ENCODE data around the gene AIFM1. TPM values are rescaled to one million over a fixed set of nuclear protein-coding genes. Genes with fewer than 3 reads are reported as not detected.

The AIFM1 gene
- total RNA-seq, 2 experiments from 2014 or later: 35.9 to 37.4 TPM

- Mint-ChIP-seq H3K4me3 (peak overlapping the region; percentile 13), H3K27ac (no peak overlapping the region), H3K9me3 (no peaks in the 10 kb centered on the region), H3K36me3 (no peaks in the 10 kb centered on the region), H3K27me3 (no peaks in the 10 kb centered on the region), H3K4me1 (peaks cover 22% of the 10 kb centered on the region)
- POLR2A ChIA-PET: interaction anchor here (1.0 kb wide), 1 partner anchor 10 kb away, joined by 3 read pairs; the partner anchor contains the start of gene RAB33A
- DNase-seq: no peak
- ATAC-seq (ENCODE audit: low read depth): no peak
Measured at GRCh38 chrX:130162094-130162735, 3.4 kb downstream of the AIFM1 start.

DNA sequence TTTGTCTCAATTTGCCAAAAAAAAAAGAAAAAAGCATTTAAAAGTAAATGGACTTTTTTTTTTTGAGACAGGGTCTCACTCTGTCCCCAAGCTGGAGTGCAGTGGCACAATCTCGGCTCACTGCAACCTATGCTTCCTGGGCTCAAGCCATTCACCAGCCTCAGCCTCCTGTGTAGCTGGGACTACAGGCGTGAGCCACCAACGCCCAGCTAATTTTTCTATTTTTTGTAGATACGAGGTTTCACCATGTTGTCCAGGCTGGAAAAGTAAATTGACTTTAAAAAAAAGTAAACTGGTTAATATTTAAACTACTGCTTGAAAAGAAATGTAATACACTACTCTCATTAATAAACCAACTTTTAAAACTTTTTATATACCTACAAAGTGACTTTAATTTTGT, 5.9 kb downstream of the AIFM1 start:
- POLR2A ChIA-PET: interaction anchor here (1.2 kb wide), 1 partner anchor 11 kb away, joined by 4 read pairs; the partner anchor contains the start of gene RAB33A
- no peak for DNase-seq
- H3K9me3 Mint-ChIP-seq: no peaks in the 10 kb centered on the region
- H3K36me3 Mint-ChIP-seq: no peaks in the 10 kb centered on the region
- H3K4me3 Mint-ChIP-seq: no peak overlapping the region
- no peaks in the 10 kb centered on the region for H3K27me3 Mint-ChIP-seq
- H3K4me1 Mint-ChIP-seq: peaks cover 18% of the 10 kb centered on the region
- no peak for ATAC-seq (ENCODE audit: low read depth)
- H3K27ac Mint-ChIP-seq: no peak overlapping the region

GRCh38 chrX:130158311-130158710, 7.3 kb downstream of the AIFM1 start:
- H3K36me3 Mint-ChIP-seq: no peaks in the 10 kb centered on the region
- no peak for DNase-seq
- H3K4me3 Mint-ChIP-seq: no peak overlapping the region
- H3K27ac Mint-ChIP-seq: no peak overlapping the region
- peaks cover 14% of the 10 kb centered on the region for H3K4me1 Mint-ChIP-seq
- no peaks in the 10 kb centered on the region for H3K9me3 Mint-ChIP-seq
- POLR2A ChIA-PET: no interaction called here
- no peak for ATAC-seq (ENCODE audit: low read depth)
- no peaks in the 10 kb centered on the region for H3K27me3 Mint-ChIP-seq

GRCh38 chrX:130155564-130155963, 10.1 kb downstream of the AIFM1 start:
- POLR2A ChIA-PET: interaction anchor here (0.5 kb wide), 1 partner anchor 63 kb away, joined by 4 read pairs; no protein-coding TSS in a partner anchor
- no peak for DNase-seq
- Mint-ChIP-seq H3K36me3 (no peaks in the 10 kb centered on the region), H3K9me3 (no peaks in the 10 kb centered on the region), H3K27ac (no peak overlapping the region), H3K4me3 (no peak overlapping the region), H3K4me1 (peaks cover 9% of the 10 kb centered on the region), H3K27me3 (no peaks in the 10 kb centered on the region)
- no peak for ATAC-seq (ENCODE audit: low read depth)

DNA sequence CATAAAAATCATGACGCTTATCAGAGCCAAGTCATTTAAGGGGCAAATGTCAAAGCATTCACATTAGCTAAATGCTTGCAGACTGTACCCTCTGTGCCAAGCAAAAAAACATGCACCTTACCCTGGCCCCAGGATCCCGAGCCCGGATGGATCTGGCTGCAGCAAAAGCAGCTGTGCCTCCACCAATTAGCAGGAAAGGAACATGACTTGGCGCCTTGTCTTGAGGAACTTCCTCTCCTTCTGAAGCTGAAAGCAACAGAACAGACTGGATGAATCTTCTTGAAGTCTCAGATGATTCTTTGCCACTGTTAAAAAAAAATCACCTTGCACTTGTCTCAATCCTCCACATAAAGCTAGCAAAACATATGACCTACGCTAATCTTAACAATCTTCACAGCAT, 18.0 kb downstream of the AIFM1 start:
- peaks cover 22% of the 10 kb centered on the region for H3K36me3 Mint-ChIP-seq
- no peaks in the 10 kb centered on the region for H3K27me3 Mint-ChIP-seq
- H3K27ac Mint-ChIP-seq: no peak overlapping the region
- DNase-seq (no peak), ATAC-seq (ENCODE audit: low read depth) (no peak)
- no peak overlapping the region for H3K4me3 Mint-ChIP-seq
- peaks cover 2% of the 10 kb centered on the region for H3K4me1 Mint-ChIP-seq
- no peaks in the 10 kb centered on the region for H3K9me3 Mint-ChIP-seq
- POLR2A ChIA-PET: interaction anchor here (1.4 kb wide), 1 partner anchor 18 kb away, joined by 3 read pairs; the partner anchor contains the start of gene AIFM1

GRCh38 chrX:130145123-130145522, 20.5 kb downstream of the AIFM1 start:
- no peak for DNase-seq
- no peak for ATAC-seq (ENCODE audit: low read depth)
- H3K27ac Mint-ChIP-seq: no peak overlapping the region
- H3K4me3 Mint-ChIP-seq: no peak overlapping the region
- H3K36me3 Mint-ChIP-seq: peaks cover 22% of the 10 kb centered on the region
- H3K9me3 Mint-ChIP-seq: no peaks in the 10 kb centered on the region
- POLR2A ChIA-PET: interaction anchor here (1.2 kb wide), 1 partner anchor 25 kb away, joined by 3 read pairs; no protein-coding TSS in a partner anchor
- peaks cover 3% of the 10 kb centered on the region for H3K4me1 Mint-ChIP-seq
- H3K27me3 Mint-ChIP-seq: no peaks in the 10 kb centered on the region

GRCh38 chrX:130144509-130144908, 21.1 kb downstream of the AIFM1 start:
- DNase-seq: no peak
- Mint-ChIP-seq H3K4me3 (no peak overlapping the region), H3K9me3 (no peaks in the 10 kb centered on the region), H3K36me3 (peaks cover 24% of the 10 kb centered on the region), H3K27ac (peak overlapping the region; percentile 6), H3K27me3 (no peaks in the 10 kb centered on the region), H3K4me1 (peaks cover 3% of the 10 kb centered on the region)
- POLR2A ChIA-PET: no interaction called here
- no peak for ATAC-seq (ENCODE audit: low read depth)

- no peaks in the 10 kb centered on the region for H3K27me3 Mint-ChIP-seq
- H3K27ac Mint-ChIP-seq: peak overlapping the region; percentile 48
- H3K36me3 Mint-ChIP-seq: peaks cover 16% of the 10 kb centered on the region
Measured at GRCh38 chrX:130139474-130140201, 26.0 kb downstream of the AIFM1 start.

GRCh38 chrX:130136961-130137360, 28.7 kb downstream of the AIFM1 start:
- POLR2A ChIA-PET: no interaction called here
- no peak overlapping the region for H3K4me3 Mint-ChIP-seq
- ATAC-seq (ENCODE audit: low read depth): no peak
- no peak for DNase-seq
- H3K27me3 Mint-ChIP-seq: no peaks in the 10 kb centered on the region
- H3K9me3 Mint-ChIP-seq: no peaks in the 10 kb centered on the region
- H3K4me1 Mint-ChIP-seq: peaks cover 1% of the 10 kb centered on the region
- H3K27ac Mint-ChIP-seq: no peak overlapping the region
- H3K36me3 Mint-ChIP-seq: peaks cover 4% of the 10 kb centered on the region

More at GRCh38 chrX:130139474-130140201, 26.0 kb downstream of the AIFM1 start:
- DNase-seq (no peak), ATAC-seq (ENCODE audit: low read depth) (no peak)
- H3K4me1 Mint-ChIP-seq: peaks cover 1% of the 10 kb centered on the region
- H3K4me3 Mint-ChIP-seq: no peak overlapping the region
- POLR2A ChIA-PET: no interaction called here
- H3K9me3 Mint-ChIP-seq: no peaks in the 10 kb centered on the region

DNA sequence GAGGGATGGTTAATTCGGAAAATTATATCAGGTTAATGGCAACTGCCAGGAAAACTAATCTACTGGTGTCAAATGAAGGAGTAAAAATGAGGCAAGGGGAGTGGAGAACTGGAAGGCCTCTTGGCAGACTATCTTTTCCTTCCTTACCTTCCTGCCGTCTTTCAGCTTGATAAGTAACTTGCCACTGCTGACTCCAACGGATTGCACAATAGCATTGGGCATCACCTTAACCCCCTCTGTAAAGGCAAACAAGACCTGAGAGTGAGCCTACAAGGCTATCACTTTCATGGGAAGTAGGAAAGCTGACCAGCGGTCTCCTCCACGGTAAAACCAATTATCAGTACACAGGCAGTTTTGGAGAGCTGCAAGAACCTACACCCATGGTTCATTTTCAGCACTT, 29.1 kb downstream of the AIFM1 start:
- POLR2A ChIA-PET: no interaction called here
- no peaks in the 10 kb centered on the region for H3K27me3 Mint-ChIP-seq
- H3K36me3 Mint-ChIP-seq: peaks cover 4% of the 10 kb centered on the region
- no peaks in the 10 kb centered on the region for H3K4me1 Mint-ChIP-seq
- DNase-seq (no peak), ATAC-seq (ENCODE audit: low read depth) (no peak)
- H3K27ac Mint-ChIP-seq: no peak overlapping the region
- H3K4me3 Mint-ChIP-seq: no peak overlapping the region
- H3K9me3 Mint-ChIP-seq: no peaks in the 10 kb centered on the region

DNA sequence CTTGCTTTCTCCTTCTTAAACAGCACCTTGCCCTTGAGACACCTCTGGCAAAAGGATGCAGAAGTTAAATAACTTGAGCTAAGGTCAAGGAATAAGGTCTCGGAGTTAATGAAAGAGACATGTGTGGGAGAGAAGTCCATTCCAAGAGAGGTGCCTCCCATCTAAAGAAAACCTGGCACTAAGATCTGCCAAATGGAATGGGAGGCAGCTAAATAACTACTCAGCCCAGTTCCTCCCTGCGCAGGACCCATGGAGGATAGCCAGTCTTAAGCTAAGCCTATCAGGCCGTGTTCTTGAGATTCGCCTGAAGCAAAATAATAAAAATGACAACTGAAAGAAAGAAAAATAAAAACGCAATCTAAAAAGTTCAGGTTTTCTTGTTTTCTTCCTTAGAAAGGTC, 34.7 kb downstream of the AIFM1 start:
- POLR2A ChIA-PET: no interaction called here
- no peaks in the 10 kb centered on the region for H3K9me3 Mint-ChIP-seq
- ATAC-seq (ENCODE audit: low read depth) (no peak), DNase-seq (no peak)
- no peak overlapping the region for H3K4me3 Mint-ChIP-seq
- H3K27ac Mint-ChIP-seq: no peak overlapping the region
- H3K36me3 Mint-ChIP-seq: peaks cover 2% of the 10 kb centered on the region
- H3K4me1 Mint-ChIP-seq: peaks cover 1% of the 10 kb centered on the region
- no peaks in the 10 kb centered on the region for H3K27me3 Mint-ChIP-seq

- peaks cover 8% of the 10 kb centered on the region for H3K36me3 Mint-ChIP-seq
- peaks cover 1% of the 10 kb centered on the region for H3K4me1 Mint-ChIP-seq
- no peak overlapping the region for H3K27ac Mint-ChIP-seq
- DNase-seq (no peak), ATAC-seq (ENCODE audit: low read depth) (no peak)
- POLR2A ChIA-PET: no interaction called here
- H3K4me3 Mint-ChIP-seq: no peak overlapping the region
- H3K9me3 Mint-ChIP-seq: no peaks in the 10 kb centered on the region
- no peaks in the 10 kb centered on the region for H3K27me3 Mint-ChIP-seq
Measured at GRCh38 chrX:130125091-130125874, 40.4 kb downstream of the AIFM1 start.

DNA sequence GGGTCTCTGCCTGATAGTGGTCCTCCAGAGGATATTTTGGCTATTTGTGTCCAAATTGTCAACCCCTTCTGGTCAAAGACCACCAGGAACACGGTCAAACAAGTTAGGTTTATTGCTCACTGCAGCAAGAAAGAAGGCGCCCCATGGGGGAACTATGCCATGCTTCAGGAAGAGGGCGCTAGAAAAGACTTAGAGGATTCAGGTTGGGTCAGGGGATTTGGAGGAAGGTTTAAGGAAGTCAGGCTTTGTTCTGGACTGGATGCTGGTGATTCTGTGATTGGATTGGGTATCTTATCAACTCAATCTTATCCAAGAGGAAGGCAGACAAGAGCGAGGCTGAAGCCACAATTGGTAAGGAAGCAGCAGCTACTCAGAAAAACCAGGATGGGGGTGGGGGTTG, 41.1 kb downstream of the AIFM1 start:
- DNase-seq (no peak), ATAC-seq (ENCODE audit: low read depth) (no peak)
- Mint-ChIP-seq H3K4me1 (peaks cover 7% of the 10 kb centered on the region), H3K27me3 (no peaks in the 10 kb centered on the region), H3K4me3 (no peak overlapping the region), H3K9me3 (no peaks in the 10 kb centered on the region), H3K36me3 (peaks cover 6% of the 10 kb centered on the region), H3K27ac (no peak overlapping the region)
- POLR2A ChIA-PET: no interaction called here
